H1 (cell line): ENCODE data around the gene PNMA8B. TPM values are rescaled to one million over a fixed set of nuclear protein-coding genes. Genes with fewer than 3 reads are reported as not detected.

Experiments used
- CTCF ChIA-PET: fragments of 300-600 bp; sonication (Branson Sonifier 250); formaldehyde crosslinking; loops from one replicate; lab custom pipeline; 2021; ENCODE audit not compliant: partially characterized antibody; lab: Charles Lee
- POLR2A ChIA-PET: fragments of 300-600 bp; sonication (Branson Sonifier 250); formaldehyde crosslinking; loops from one replicate; lab custom pipeline; 2021; ENCODE audit warnings: inconsistent platforms; ENCODE audit not compliant: partially characterized antibody; lab: Charles Lee
- DNase-seq, 2 experiments: peaks; one replicate each; pipeline versions ENCODE4 v3.0.0 to v3.0.0-alpha.2; 2010 to 2022; ENCODE audit warnings: low spot score in 2 of 2, low read depth in 1 of 2, mixed read lengths in 1 of 2
- FAIRE-seq: peaks from 2 replicates; lab custom pipeline; 2011; peaks lifted over from hg19 to GRCh38; lab: Jason Lieb, UNC
- H2AFZ ChIP-seq: 2 replicates; pipeline ENCODE4 v1.8.1; 2012; ENCODE audit warnings: low read length, inconsistent platforms
- H2AK5ac ChIP-seq: 2 replicates; pipeline ENCODE4 v1.6.1; 2013; ENCODE audit warnings: low read depth, low read length
- H2BK120ac ChIP-seq: replicated peaks from 2 replicates; pipeline ENCODE3; 2013; ENCODE audit warnings: low read depth, low read length, inconsistent platforms
- H2BK12ac ChIP-seq: 2 replicates; pipeline ENCODE4 v1.6.1; 2013; ENCODE audit warnings: low read depth, low read length
- H2BK15ac ChIP-seq: 2 replicates; pipeline ENCODE4 v1.6.1; 2013; ENCODE audit warnings: low read length
- H2BK20ac ChIP-seq: 2 replicates; pipeline ENCODE4 v1.6.1; 2013; ENCODE audit warnings: low read length
- H2BK5ac ChIP-seq: 2 replicates; pipeline ENCODE4 v1.6.1; 2013; ENCODE audit warnings: low read depth, low read length
- H3K14ac ChIP-seq: 2 replicates; pipeline ENCODE4 v1.6.1; 2013; ENCODE audit warnings: inconsistent platforms; ENCODE audit not compliant: insufficient read length
- H3K18ac ChIP-seq: 2 replicates; pipeline ENCODE4 v1.6.1; 2013; ENCODE audit warnings: low read length; ENCODE audit errors: extremely low read depth
- H3K23ac ChIP-seq: 2 replicates; pipeline ENCODE4 v1.6.1; 2013; ENCODE audit warnings: inconsistent platforms; ENCODE audit not compliant: insufficient read length
- H3K23me2 ChIP-seq: 2 replicates; pipeline ENCODE4 v1.6.1; 2013; ENCODE audit warnings: low read depth, low read length
- H3K27ac ChIP-seq: 2 replicates; pipeline ENCODE4 v1.6.1; 2011; ENCODE audit warnings: low read depth, low read length, inconsistent platforms
- H3K27me3 ChIP-seq, 4 experiments: replicated peaks in 1 of 4; 1 replicate in 1 of 4; 2 replicates in 3 of 4; pipeline versions ENCODE4 v1.6.1 to v1.8.1; 2011 to 2013; ENCODE audit warnings: low read length in 3 of 4, mild to moderate bottlenecking in 3 of 4, inconsistent platforms in 2 of 4, mixed read lengths in 2 of 4, moderate library complexity in 1 of 4; ENCODE audit not compliant: control insufficient read depth in 3 of 4, insufficient read depth in 3 of 4; ENCODE audit errors: extremely low read depth in 1 of 4
- H3K36me3 ChIP-seq, 4 experiments: 2 replicates each; pipeline versions ENCODE4 v1.6.1 to v1.8.1; 2011 to 2013; ENCODE audit warnings: mild to moderate bottlenecking in 4 of 4, low read length in 3 of 4, moderate library complexity in 2 of 4, control low read depth in 1 of 4, inconsistent platforms in 1 of 4; ENCODE audit not compliant: insufficient read depth in 4 of 4, control insufficient read depth in 2 of 4
- H3K4ac ChIP-seq: replicated peaks from 2 replicates; pipeline ENCODE3; 2013; ENCODE audit warnings: low read length, low read depth, mixed read lengths, inconsistent platforms; ENCODE audit not compliant: insufficient read length
- H3K4me1 ChIP-seq, 4 experiments: replicated peaks in 1 of 4; 1 replicate in 1 of 4; 2 replicates in 3 of 4; pipeline versions ENCODE4 v1.6.1 to v1.8.1; 2011 to 2013; ENCODE audit warnings: low read length in 3 of 4, inconsistent platforms in 2 of 4, mixed read lengths in 1 of 4; ENCODE audit not compliant: insufficient read depth in 4 of 4, control insufficient read depth in 3 of 4
- H3K4me2 ChIP-seq, 2 experiments: 2 replicates each; pipeline versions ENCODE4 v1.6.1 to v1.8.1; 2011 to 2013; ENCODE audit warnings: low read depth in 2 of 2, low read length in 2 of 2, control low read depth in 1 of 2, inconsistent platforms in 1 of 2, mild to moderate bottlenecking in 1 of 2; ENCODE audit not compliant: insufficient read depth in 1 of 2
- H3K4me3 ChIP-seq, 4 experiments: fragments of 200-600, 300-600 bp in 1 of 4; sonication (generic), shearing (Covaris generic), sonication (Bioruptor Twin) in 1 of 4; 2 replicates each; pipeline versions ENCODE4 v1.5.1 to v1.8.1; 2011 to 2016; ENCODE audit warnings: low read length in 4 of 4, low read depth in 3 of 4, control low read depth in 2 of 4, inconsistent platforms in 2 of 4, mild to moderate bottlenecking in 2 of 4, mixed read lengths in 1 of 4, moderate library complexity in 1 of 4; ENCODE audit not compliant: insufficient read depth in 2 of 4; ENCODE audit errors: extremely low read depth in 1 of 4
- H3K56ac ChIP-seq: replicated peaks from 2 replicates; pipeline ENCODE3; 2013; ENCODE audit warnings: low read depth, mild to moderate bottlenecking, mixed read lengths, low read length, inconsistent platforms; ENCODE audit not compliant: insufficient read length
- H3K79me1 ChIP-seq: 2 replicates; pipeline ENCODE4 v1.6.1; 2013; ENCODE audit warnings: low read depth, low read length, control low read depth
- H3K79me2 ChIP-seq, 2 experiments: 2 replicates each; pipeline versions ENCODE4 v1.6.1 to v1.8.1; 2012 to 2013; ENCODE audit warnings: low read length in 2 of 2, mild to moderate bottlenecking in 2 of 2, inconsistent platforms in 1 of 2; ENCODE audit not compliant: insufficient read depth in 2 of 2, control insufficient read depth in 1 of 2
- H3K9ac ChIP-seq, 4 experiments: replicated peaks in 1 of 4; 1 replicate in 1 of 4; 2 replicates in 3 of 4; pipeline versions ENCODE4 v1.6.1 to v1.8.1; 2011 to 2013; ENCODE audit warnings: low read depth in 3 of 4, low read length in 3 of 4, control low read depth in 2 of 4, mild to moderate bottlenecking in 2 of 4, moderate library complexity in 2 of 4, inconsistent platforms in 1 of 4; ENCODE audit errors: extremely low read depth in 1 of 4
- H3K9me3 ChIP-seq, 2 experiments: 2 replicates each; pipeline versions ENCODE4 v1.6.1 to v1.8.1; 2012 to 2013; ENCODE audit warnings: mild to moderate bottlenecking in 2 of 2, moderate library complexity in 2 of 2, control low read depth in 1 of 2, inconsistent platforms in 1 of 2, low read depth in 1 of 2, low read length in 1 of 2, mixed read lengths in 1 of 2; ENCODE audit not compliant: insufficient read depth in 2 of 2
- H4K20me1 ChIP-seq, 2 experiments: replicated peaks in 1 of 2; 2 replicates each; pipeline versions ENCODE3 to v1.8.1; 2011 to 2013; ENCODE audit warnings: inconsistent platforms in 2 of 2, low read length in 2 of 2, mild to moderate bottlenecking in 1 of 2; ENCODE audit not compliant: insufficient read depth in 2 of 2, control insufficient read depth in 1 of 2
- H4K5ac ChIP-seq: 2 replicates; pipeline ENCODE4 v1.6.1; 2013; ENCODE audit warnings: low read length, low read depth, mixed read lengths, inconsistent platforms; ENCODE audit not compliant: insufficient read length
- H4K8ac ChIP-seq: 2 replicates; pipeline ENCODE4 v1.8.0; 2013; ENCODE audit warnings: mild to moderate bottlenecking, moderate library complexity, low read length, inconsistent platforms; ENCODE audit not compliant: insufficient read depth; ENCODE audit errors: extremely low read depth
- H4K91ac ChIP-seq: replicated peaks from 2 replicates; pipeline ENCODE3; 2013; ENCODE audit warnings: low read length, mixed read lengths, inconsistent platforms; ENCODE audit not compliant: insufficient read length
- BACH1 ChIP-seq: IDR thresholded peaks from 2 replicates; pipeline ENCODE4 v1.6.1; 2012; ENCODE audit warnings: low read length, improper control_type of control experiment
- CHD2 ChIP-seq: IDR thresholded peaks from 2 replicates; pipeline ENCODE4 v1.6.1; 2012; ENCODE audit warnings: low read length, improper control_type of control experiment
- EGR1 ChIP-seq: IDR thresholded peaks from 2 replicates; pipeline ENCODE4 v1.6.1; 2011; ENCODE audit warnings: low read depth, low read length, borderline replicate concordance
- EP300 ChIP-seq, 2 experiments: IDR thresholded peaks; 1 replicate in 1 of 2; 2 replicates in 1 of 2; pipeline ENCODE4 v1.6.1; 2011 to 2012; ENCODE audit warnings: low read depth in 2 of 2, low read length in 2 of 2, mild to moderate bottlenecking in 2 of 2, borderline replicate concordance in 1 of 2, inconsistent platforms in 1 of 2, moderate library complexity in 1 of 2
- JUN ChIP-seq: IDR thresholded peaks from 2 replicates; pipeline ENCODE4 v1.6.1; 2011; ENCODE audit warnings: low read depth, mild to moderate bottlenecking, improper control_type of control experiment, low read length
- JUND ChIP-seq: IDR thresholded peaks from 2 replicates; pipeline ENCODE4 v1.6.1; 2011; ENCODE audit warnings: mild to moderate bottlenecking, improper control_type of control experiment, low read length
- RAD21 ChIP-seq, 2 experiments: IDR thresholded peaks in 1 of 2; conservative IDR thresholded peaks in 1 of 2; 2 replicates each; pipeline ENCODE4 v1.6.1; 2011; ENCODE audit warnings: low read depth in 2 of 2, low read length in 2 of 2, improper control_type of control experiment in 1 of 2, inconsistent platforms in 1 of 2, mild to moderate bottlenecking in 1 of 2, moderate library complexity in 1 of 2
- SP4 ChIP-seq: IDR thresholded peaks from 2 replicates; pipeline ENCODE4 v1.6.1; 2012; ENCODE audit warnings: low read length, inconsistent platforms
- TAF1 ChIP-seq: IDR thresholded peaks from 2 replicates; pipeline ENCODE4 v1.6.1; 2011; ENCODE audit warnings: mild to moderate bottlenecking, low read depth, low read length
- USF2 ChIP-seq: IDR thresholded peaks from 2 replicates; pipeline ENCODE4 v1.6.1; 2011; ENCODE audit warnings: low read length, improper control_type of control experiment
- WGBS, 2 experiments: shearing (Covaris generic) in 1 of 2; methylation state at CpG; one replicate each; pipeline versions ENCODE4 v1.1.6 to v1.1.7; 2013 to 2015; ENCODE audit warnings: low lambda C conversion rate in 2 of 2, mixed read lengths in 2 of 2, inconsistent platforms in 1 of 2, low coverage in 1 of 2, missing lambda C conversion rate in 1 of 2; ENCODE audit not compliant: insufficient replicate concordance in 2 of 2, insufficient coverage in 1 of 2, insufficient read length in 1 of 2; ENCODE audit errors: extremely low coverage in 1 of 2, missing lambda C conversion rate in 1 of 2; 5-methylcytosine and 5-hydroxymethylcytosine counted together
- polyA plus RNA-seq, 7 experiments: library from polyadenylated mRNA; depleted of rRNA in 3 of 7; stranded (reverse) in 5 of 7; unstranded in 2 of 7; fragments of >200 nt in 5 of 7; fragments of 200-250 nt in 2 of 7; gene quantifications; 1 replicate in 5 of 7; 2 replicates in 1 of 7; 4 replicates in 1 of 7; pipeline versions ENCODE4 v1.2.1 to v1.2.3, GENCODE V29; 2011 to 2013; ENCODE audit warnings: missing spikeins in 2 of 7, mixed read lengths in 2 of 7
- total RNA-seq: library from RNA; stranded (reverse); fragmentation: NEBNext Ultra II Directional; extraction: Animal tissue kit (Norgen Biotek cat#: 25700); gene quantifications from 2 replicates; pipeline ENCODE4 v1.2.1, GENCODE V29; 2021

The PNMA8B gene
- total and polyA plus RNA-seq, 2 of the 8 experiments (the other 6 are each of a cell fraction or from before 2014, with no cell fraction given), result 0.48 to 1.4 TPM

- H3K27me3 ChIP-seq, result no peaks in the 10 kb centered on the region
- no peak overlapping the region for H2BK15ac ChIP-seq
- H3K4me3 ChIP-seq, result no peak overlapping the region
- no peak overlapping the region for H3K4ac ChIP-seq
- H2BK120ac ChIP-seq, result no peak overlapping the region
- no peak overlapping the region for H4K91ac ChIP-seq
- no peak for TF ChIP-seq SP4
- no peak for TF ChIP-seq CHD2
- no peak for TF ChIP-seq TAF1
- no peak for TF ChIP-seq BACH1
- no peak for TF ChIP-seq JUND
- TF ChIP-seq EGR1, result no peak
- TF ChIP-seq USF2, result no peak
- no peak for TF ChIP-seq JUN
- no peak for TF ChIP-seq RAD21 (IDR thresholded peaks at IDR 0.05 in 1 of 2, conservative IDR thresholded peaks at IDR 0.05 in 1 of 2; ENCODE audit: low read depth in 2 of 2, low read length in 2 of 2)
- TF ChIP-seq EP300 (IDR thresholded peaks at IDR 0.05; ENCODE audit: borderline replicate concordance in 1 of 2, low read depth in 2 of 2, low read length in 2 of 2), result no peak
- TF ChIP-seq, all 59 proteins: peak for 0
- H3K9ac ChIP-seq, result no peak overlapping the region
- no peak overlapping the region for H2BK12ac ChIP-seq
- H3K56ac ChIP-seq, result no peak overlapping the region
- H3K23ac ChIP-seq, result no peak overlapping the region
- CTCF ChIA-PET, result interaction anchor here (0.6 to 1.7 kb wide), 3 partner anchors 34 to 51 kb away, joined by 4 to 5 read pairs (median 4); no protein-coding TSS in a partner anchor
- H3K79me1 ChIP-seq, result no peaks in the 10 kb centered on the region
- H3K18ac ChIP-seq, result no peak overlapping the region
- H4K5ac ChIP-seq, result no peak overlapping the region
- no peak overlapping the region for H3K4me2 ChIP-seq
- H3K14ac ChIP-seq, result no peak overlapping the region
- DNase-seq (no peak), FAIRE-seq (no peak)
- no peak overlapping the region for H2BK5ac ChIP-seq
- H4K8ac ChIP-seq, result no peak overlapping the region
- H3K36me3 ChIP-seq, result no peaks in the 10 kb centered on the region
- no peaks in the 10 kb centered on the region for H3K4me1 ChIP-seq
- no peak overlapping the region for H3K27ac ChIP-seq
- H2AK5ac ChIP-seq, result no peak overlapping the region
- no peak overlapping the region for H2AFZ ChIP-seq
- H3K23me2 ChIP-seq, result no peaks in the 10 kb centered on the region
- no peak overlapping the region for H2BK20ac ChIP-seq
- no peaks in the 10 kb centered on the region for H3K79me2 ChIP-seq
- no peaks in the 10 kb centered on the region for H4K20me1 ChIP-seq
- WGBS, 2 experiments, result 87% methylated on average over 6 of the region's 6 CpGs; no CpG with 5 or more reads in 1 of the 2 experiments
- H3K9me3 ChIP-seq, result no peaks in the 10 kb centered on the region
- POLR2A ChIA-PET, result no interaction called here
Measured at GRCh38 chr19:46453661-46454060, 42.0 kb downstream of the PNMA8B start.
